Choroid plexus epithelial cell (primary cell): ENCODE data around the gene ATP2B3.

Experiments used
- DNase-seq: peaks from one replicate; pipeline ENCODE4 v3.0.0-alpha.2; 2010; ENCODE audit warnings: low read depth
- H3K4me3 ChIP-seq: 2 replicates; pipeline ENCODE4 v1.5.1; 2011; ENCODE audit warnings: low read depth, mild to moderate bottlenecking, control low read depth, low read length, moderate library complexity
- TF ChIP-seq, protein P1 (sequence below): conservative IDR thresholded peaks from 2 replicates; pipeline ENCODE4 v1.5.1; 2011; ENCODE audit warnings: low read depth, mild to moderate bottlenecking, control low read depth, inconsistent platforms, low read length, moderate library complexity

Gene ATP2B3

DNA sequence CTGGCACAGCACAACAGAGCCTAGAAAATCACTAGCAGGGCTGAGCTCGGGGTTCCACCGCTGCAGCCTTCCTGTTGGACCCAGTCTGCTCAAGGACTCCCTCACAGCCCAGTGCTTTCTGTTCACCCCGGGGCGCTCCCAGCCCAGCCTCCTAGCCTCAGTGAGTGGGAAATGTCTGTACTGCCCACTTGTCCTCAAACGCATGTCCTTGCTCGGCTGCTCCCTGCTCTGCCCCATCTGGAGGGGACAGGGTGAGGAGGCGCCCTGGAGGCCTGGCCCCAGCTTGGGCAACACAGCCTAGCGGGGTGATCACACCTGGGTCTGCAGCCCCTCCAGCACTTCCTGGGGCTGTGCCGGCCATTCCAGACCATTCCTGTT lies 93.4 kb downstream of the ATP2B3 start:
- TF ChIP-seq, protein P1, sequence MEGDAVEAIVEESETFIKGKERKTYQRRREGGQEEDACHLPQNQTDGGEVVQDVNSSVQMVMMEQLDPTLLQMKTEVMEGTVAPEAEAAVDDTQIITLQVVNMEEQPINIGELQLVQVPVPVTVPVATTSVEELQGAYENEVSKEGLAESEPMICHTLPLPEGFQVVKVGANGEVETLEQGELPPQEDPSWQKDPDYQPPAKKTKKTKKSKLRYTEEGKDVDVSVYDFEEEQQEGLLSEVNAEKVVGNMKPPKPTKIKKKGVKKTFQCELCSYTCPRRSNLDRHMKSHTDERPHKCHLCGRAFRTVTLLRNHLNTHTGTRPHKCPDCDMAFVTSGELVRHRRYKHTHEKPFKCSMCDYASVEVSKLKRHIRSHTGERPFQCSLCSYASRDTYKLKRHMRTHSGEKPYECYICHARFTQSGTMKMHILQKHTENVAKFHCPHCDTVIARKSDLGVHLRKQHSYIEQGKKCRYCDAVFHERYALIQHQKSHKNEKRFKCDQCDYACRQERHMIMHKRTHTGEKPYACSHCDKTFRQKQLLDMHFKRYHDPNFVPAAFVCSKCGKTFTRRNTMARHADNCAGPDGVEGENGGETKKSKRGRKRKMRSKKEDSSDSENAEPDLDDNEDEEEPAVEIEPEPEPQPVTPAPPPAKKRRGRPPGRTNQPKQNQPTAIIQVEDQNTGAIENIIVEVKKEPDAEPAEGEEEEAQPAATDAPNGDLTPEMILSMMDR = no peak
- no peak overlapping the region for H3K4me3 ChIP-seq
- DNase-seq = no peak

DNA sequence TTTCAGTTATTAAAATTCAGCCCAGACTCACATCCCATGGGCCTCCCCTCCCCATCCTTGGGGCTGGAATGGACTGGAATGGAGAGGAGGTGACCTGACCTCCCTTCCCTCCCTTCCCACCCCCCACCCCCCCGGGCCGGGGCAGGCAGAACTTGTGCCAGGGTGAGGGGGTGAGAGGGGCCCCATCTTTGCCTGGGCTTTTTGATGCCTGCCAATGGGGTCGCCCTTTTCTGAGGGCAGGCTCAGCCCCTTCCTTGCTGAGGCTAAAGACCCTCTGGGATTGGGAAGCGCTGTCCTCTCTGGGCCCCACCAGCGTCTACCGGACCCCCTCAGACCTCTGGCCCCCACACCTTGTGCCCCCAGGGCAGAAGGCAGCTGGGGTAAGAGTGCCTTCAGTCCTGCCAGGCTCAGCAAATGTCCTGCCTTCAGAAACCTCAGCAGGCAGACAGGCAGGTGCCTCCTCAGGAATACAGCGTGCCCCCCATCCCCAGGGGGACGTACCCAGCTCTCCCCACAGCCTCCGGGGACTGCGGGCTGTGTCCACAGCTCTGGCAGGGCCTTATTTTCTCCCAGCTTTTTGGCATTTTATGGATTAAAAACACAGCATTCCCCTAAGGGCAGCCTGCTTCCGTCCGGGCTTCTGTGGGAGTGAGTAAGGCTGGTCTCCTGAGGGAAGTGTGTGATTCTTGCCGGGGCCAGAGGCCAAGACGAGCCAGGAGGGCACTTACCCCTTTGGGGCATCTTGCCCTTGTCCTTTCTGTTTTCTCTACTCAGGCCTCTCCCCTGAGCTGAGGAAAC lies 94.1 kb downstream of the ATP2B3 start:
- TF ChIP-seq, protein P1 = no peak
- H3K4me3 ChIP-seq = no peak overlapping the region
- no peak for DNase-seq

DNA sequence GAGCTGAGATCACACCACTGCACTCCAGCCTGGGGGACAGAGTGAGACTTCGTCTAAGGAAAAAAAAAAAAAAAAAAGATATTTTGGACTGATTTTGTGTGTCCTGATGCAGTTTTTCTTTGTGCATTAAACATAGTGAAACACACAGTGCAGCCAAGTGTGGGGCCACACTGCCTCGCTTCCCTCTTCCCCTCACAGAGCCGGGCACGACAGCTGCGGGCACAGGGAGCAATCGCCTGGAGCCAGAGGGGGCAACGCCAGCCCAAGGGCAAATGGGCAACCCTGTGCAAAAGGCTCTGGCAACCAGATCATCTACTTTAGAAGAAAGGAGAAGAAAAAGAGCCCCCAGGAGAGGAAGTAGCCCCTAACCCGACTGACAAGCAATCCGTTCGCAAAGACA lies 95.0 kb downstream of the ATP2B3 start:
- DNase-seq = no peak
- TF ChIP-seq, protein P1 = no peak

DNA sequence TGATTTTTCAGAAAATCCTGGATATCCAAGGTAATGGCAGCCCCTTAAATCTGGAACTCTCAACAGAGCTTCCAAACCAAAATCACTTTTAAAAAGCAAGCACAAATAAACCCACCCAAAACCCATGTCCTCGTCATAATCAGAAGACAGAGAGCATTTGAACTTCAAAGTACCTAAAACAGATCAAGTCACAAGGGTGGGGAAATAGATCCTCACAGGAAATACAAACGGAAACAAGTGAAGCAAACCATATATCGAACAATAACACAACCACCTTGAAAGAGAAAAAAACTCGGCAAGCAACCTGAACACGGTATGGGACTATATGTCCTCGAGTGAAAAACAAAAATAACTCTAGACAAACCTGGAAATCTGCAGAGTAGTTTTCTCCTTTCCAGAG lies 97.4 kb downstream of the ATP2B3 start:
- TF ChIP-seq, protein P1 = no peak
- no peak overlapping the region for H3K4me3 ChIP-seq
- no peak for DNase-seq

More for the DNA sequence above, 95.0 kb downstream of the ATP2B3 start:
- H3K4me3 ChIP-seq = no peak overlapping the region

DNA sequence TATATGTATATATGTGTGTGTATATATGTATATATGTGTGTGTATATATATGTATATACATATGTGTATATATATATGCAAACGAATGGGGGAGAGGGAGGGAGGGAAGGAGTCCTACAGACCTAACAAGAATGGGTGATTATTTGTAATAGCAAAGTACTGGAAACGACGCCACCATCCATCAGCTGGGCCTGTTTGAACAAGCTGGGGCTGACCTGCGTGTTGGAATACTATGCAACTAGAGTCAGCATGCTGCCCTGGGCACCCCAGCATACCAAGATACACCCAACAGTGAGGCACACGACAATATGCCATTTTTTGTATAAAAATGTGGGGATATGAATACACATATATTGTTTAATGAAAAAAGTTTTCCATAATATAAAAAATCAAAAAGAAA lies 103.1 kb downstream of the ATP2B3 start:
- no peak overlapping the region for H3K4me3 ChIP-seq
- no peak for DNase-seq
- TF ChIP-seq, protein P1 = no peak

DNA sequence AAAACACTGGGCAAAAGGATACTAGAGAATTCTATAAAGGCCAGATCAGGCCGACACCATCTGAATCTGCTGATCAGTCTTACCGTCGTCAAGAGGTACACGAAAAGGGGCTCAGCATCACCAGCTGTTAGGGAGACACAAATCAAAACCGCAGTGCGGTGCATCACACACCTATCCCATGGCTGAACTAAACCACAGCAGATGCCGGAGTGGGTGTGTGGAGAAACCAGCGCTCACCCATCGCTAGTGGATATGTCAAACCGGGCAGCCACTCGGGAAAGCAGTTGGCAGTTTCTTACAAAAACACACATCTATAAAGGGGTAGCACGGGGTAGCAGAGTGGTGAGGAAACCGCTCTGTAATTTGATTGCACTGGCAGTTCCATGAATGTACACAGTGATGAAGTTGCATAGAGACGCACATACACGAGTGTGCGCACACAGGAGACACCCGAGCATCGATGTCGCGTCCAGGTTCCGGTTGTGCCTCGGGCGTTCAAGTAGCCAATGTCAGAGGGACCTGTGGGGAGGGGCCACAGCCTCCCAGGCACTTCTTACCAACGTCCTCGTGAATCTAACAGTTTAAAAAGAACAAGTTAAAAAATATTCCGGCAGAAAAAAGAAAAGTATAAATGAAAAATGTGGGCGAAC lies 104.6 kb downstream of the ATP2B3 start:
- no peak overlapping the region for H3K4me3 ChIP-seq
- DNase-seq = no peak
- TF ChIP-seq, protein P1 = no peak
